HCT116 (cell line): ENCODE measurements around the gene NSMCE4A. TPM values are rescaled to one million over a fixed set of nuclear protein-coding genes. Genes with fewer than 3 reads are reported as not detected.
A peak's percentile ranks its signal among the peaks of the same experiment; 100 is the strongest.

Experiments used
- ATAC-seq: fragments of 200-7000 bp; cut with Tn5 transposase; 2 replicates; pipeline ENCODE4 v1.9.1; 2020; ENCODE audit warnings: mild to moderate bottlenecking, moderate library complexity
- BruUV-seq: library from RNA; stranded (reverse); fragments of 400-500 nt; replicated peaks from 2 replicates; lab custom pipeline; 2021; lab: Mats Ljungman, UMichigan
- CTCF ChIA-PET: fragments of 300-600 bp; sonication (Branson Sonifier 250); formaldehyde crosslinking; loops from one replicate; lab custom pipeline; 2021; ENCODE audit warnings: antibody characterized with exemption; lab: Charles Lee
- POLR2A ChIA-PET: fragments of 300-600, 350-600 bp; sonication (Branson Sonifier 250); formaldehyde crosslinking; loops from one replicate; lab custom pipeline; 2021; ENCODE audit warnings: antibody characterized with exemption; lab: Charles Lee
- RAD21 ChIA-PET, 2 experiments: fragments of 300-600 bp; sonication (Branson Sonifier 250); formaldehyde crosslinking; loops; one replicate each; lab custom pipeline; 2023; ENCODE audit warnings: low total read pairs in 2 of 2; ENCODE audit not compliant: uncharacterized antibody in 2 of 2, unreplicated experiment in 2 of 2, low non-redundant PET in 1 of 2; lab: Charles Lee
- DNase-seq: peaks from one replicate; pipeline ENCODE4 v3.0.0-alpha.2; 2010; ENCODE audit warnings: low read depth, low spot score
- H2AFZ ChIP-seq: fragments of 200-600 bp; shearing (Covaris generic), sonication (generic); 2 replicates; pipeline ENCODE4 v1.6.1; 2017; ENCODE audit warnings: low read depth, mixed run types, mixed read lengths, antibody characterized with exemption, low read length; ENCODE audit not compliant: poor library complexity, severe bottlenecking
- H3K27ac ChIP-seq: 2 replicates; pipeline ENCODE4 v1.5.1; 2012; ENCODE audit warnings: low read depth, low read length
- H3K27me3 ChIP-seq: fragments of 200-600 bp; sonication (generic); 2 replicates; pipeline ENCODE4 v1.6.1; 2016; ENCODE audit warnings: mixed run types, low read length, mixed read lengths; ENCODE audit not compliant: insufficient read depth
- H3K36me3 ChIP-seq, 2 experiments: fragments of 200-500 bp in 1 of 2; fragments of 200-600 bp in 1 of 2; sonication (Bioruptor generic) in 1 of 2; sonication (generic) in 1 of 2; 2 replicates each; pipeline versions ENCODE4 v1.5.1 to v1.6.1; 2014 to 2016; ENCODE audit warnings: low read length in 2 of 2, inconsistent platforms in 1 of 2, mixed read lengths in 1 of 2, mixed run types in 1 of 2; ENCODE audit not compliant: insufficient read depth in 2 of 2, control insufficient read depth in 1 of 2
- H3K4me1 ChIP-seq, 2 experiments: fragments of 200-600 bp in 1 of 2; sonication (generic) in 1 of 2; 2 replicates each; pipeline versions ENCODE4 v1.5.1 to v1.6.1; 2012 to 2017; ENCODE audit warnings: low read length in 2 of 2, inconsistent platforms in 1 of 2, mild to moderate bottlenecking in 1 of 2, mixed read lengths in 1 of 2, mixed run types in 1 of 2, moderate library complexity in 1 of 2; ENCODE audit not compliant: insufficient read depth in 2 of 2, control insufficient read depth in 1 of 2
- H3K4me2 ChIP-seq: fragments of 200-600 bp; sonication (generic); 2 replicates; pipeline ENCODE4 v1.6.1; 2017; ENCODE audit warnings: mixed run types, low read length, mixed read lengths
- H3K4me3 ChIP-seq, 2 experiments: fragments of 200-600 bp in 1 of 2; sonication (generic) in 1 of 2; replicated peaks in 1 of 2; 2 replicates each; pipeline ENCODE4 v1.5.1; 2011 to 2016; ENCODE audit warnings: low read length in 2 of 2, control low read depth in 1 of 2, low read depth in 1 of 2, mild to moderate bottlenecking in 1 of 2, mixed read lengths in 1 of 2, mixed run types in 1 of 2
- H3K79me2 ChIP-seq: fragments of 200-600 bp; sonication (generic); 2 replicates; pipeline ENCODE4 v1.6.1; 2017; ENCODE audit warnings: mild to moderate bottlenecking, mixed run types, low read length, moderate library complexity, mixed read lengths; ENCODE audit not compliant: insufficient read depth
- H3K9ac ChIP-seq: fragments of 200-600 bp; sonication (generic); 2 replicates; pipeline ENCODE4 v1.6.1; 2016; ENCODE audit warnings: low read length, mixed read lengths
- H3K9me2 ChIP-seq: fragments of 200-600 bp; sonication (generic), shearing (Covaris generic); 2 replicates; pipeline ENCODE4 v1.6.1; 2017; ENCODE audit warnings: mixed run types, mild to moderate bottlenecking, moderate library complexity; ENCODE audit not compliant: insufficient read depth
- H3K9me3 ChIP-seq, 2 experiments: fragments of 200-500 bp in 1 of 2; fragments of 200-600 bp in 1 of 2; sonication (Bioruptor generic) in 1 of 2; sonication (generic) in 1 of 2; 2 replicates each; pipeline ENCODE4 v1.6.1; 2014 to 2017; ENCODE audit warnings: low read length in 2 of 2, mixed read lengths in 2 of 2, inconsistent platforms in 1 of 2, low read depth in 1 of 2, mild to moderate bottlenecking in 1 of 2, mixed run types in 1 of 2, moderate library complexity in 1 of 2; ENCODE audit not compliant: control insufficient read depth in 1 of 2, insufficient read depth in 1 of 2
- H4K20me1 ChIP-seq: fragments of 200-600 bp; sonication (generic), shearing (Covaris generic); 2 replicates; pipeline ENCODE4 v1.6.1; 2017; ENCODE audit warnings: mixed run types, mild to moderate bottlenecking, moderate library complexity; ENCODE audit not compliant: insufficient read depth
- CBX3 ChIP-seq: IDR thresholded peaks from 2 replicates; pipeline ENCODE4 v1.6.1; 2012; ENCODE audit warnings: low read depth
- CEBPB ChIP-seq: IDR thresholded peaks from 2 replicates; pipeline ENCODE4 v1.6.1; 2012; ENCODE audit warnings: low read depth
- EGR1 ChIP-seq: IDR thresholded peaks from 2 replicates; pipeline ENCODE4 v1.6.1; 2012; ENCODE audit warnings: low read depth
- EZH2 ChIP-seq: fragments of 200-600 bp; sonication (generic); IDR thresholded peaks from 2 replicates; pipeline ENCODE4 v1.6.1; 2017; ENCODE audit warnings: antibody characterized with exemption, mixed run types
- EZH2phosphoT487 ChIP-seq: fragments of 200-600 bp; IDR thresholded peaks from 2 replicates; pipeline ENCODE4 v1.6.1; 2018; ENCODE audit warnings: antibody characterized with exemption, borderline replicate concordance
- FOSL1 ChIP-seq: IDR thresholded peaks from 2 replicates; pipeline ENCODE4 v1.6.1; 2012; ENCODE audit warnings: low read depth
- JUND ChIP-seq: IDR thresholded peaks from 2 replicates; pipeline ENCODE4 v1.6.1; 2012
- SRF ChIP-seq: IDR thresholded peaks from 2 replicates; pipeline ENCODE4 v1.6.1; 2012; ENCODE audit warnings: low read depth
- TCF7L2 ChIP-seq: IDR thresholded peaks from 2 replicates; pipeline ENCODE4 v1.7.0; 2011; ENCODE audit warnings: borderline replicate concordance, inconsistent platforms; ENCODE audit not compliant: insufficient read depth, insufficient read length; ENCODE audit errors: extremely low read depth
- ZFX ChIP-seq: fragments of 450-650 bp; IDR thresholded peaks from 2 replicates; pipeline ENCODE4 v1.6.1; 2017
- intact Hi-C: fragments of 100-400 bp; cut with micrococcal nuclease; formaldehyde crosslinking; loops from 2 replicates; pipeline ENCODE4 v1.10.0; 2022
- total RNA-seq: library from RNA; stranded (reverse); gene quantifications from one replicate; pipeline ENCODE4 v1.2.1, GENCODE V29; 2021; ENCODE audit not compliant: unreplicated experiment

Gene NSMCE4A
- total RNA-seq, 1 experiment from 2014 or later, result 70.6 TPM

- no peak overlapping the region for H2AFZ ChIP-seq
- ChIA-PET CTCF (no interaction called here), POLR2A (no interaction called here), RAD21 (no interaction called here)
- no peaks in the 10 kb centered on the region; a peak in 1 of 4 replicates for H3K4me1 ChIP-seq
- H3K4me2 ChIP-seq, result no peak overlapping the region
- H3K9me2 ChIP-seq, result no peaks in the 10 kb centered on the region
- H3K4me3 ChIP-seq, result no peak overlapping the region
- no peak for DNase-seq
- H3K9ac ChIP-seq, result no peak overlapping the region
- intact Hi-C loops, result no loop called here
- H3K79me2 ChIP-seq, result no peaks in the 10 kb centered on the region
- no peaks in the 10 kb centered on the region for H3K27me3 ChIP-seq
- H3K27ac ChIP-seq, result no peak overlapping the region
- no peak for ATAC-seq
- TSS peak; percentile 11 for BruUV-seq
- H3K36me3 ChIP-seq, result peaks cover 16 to 21% of the 10 kb centered on the region in 2 experiments; a peak in 3 of 4 replicates
- TF ChIP-seq SRF (no peak), EGR1 (no peak), EZH2 (no peak), JUND (no peak), CBX3 (no peak), CEBPB (no peak), TCF7L2 (no peak), FOSL1 (no peak), EZH2phosphoT487 (no peak), ZFX (no peak)
- no peaks in the 10 kb centered on the region for H3K9me3 ChIP-seq
- no peaks in the 10 kb centered on the region for H4K20me1 ChIP-seq
These were observed 15.3 kb downstream of the NSMCE4A start for GRCh38 chr10:121959671-121960070.

DNA sequence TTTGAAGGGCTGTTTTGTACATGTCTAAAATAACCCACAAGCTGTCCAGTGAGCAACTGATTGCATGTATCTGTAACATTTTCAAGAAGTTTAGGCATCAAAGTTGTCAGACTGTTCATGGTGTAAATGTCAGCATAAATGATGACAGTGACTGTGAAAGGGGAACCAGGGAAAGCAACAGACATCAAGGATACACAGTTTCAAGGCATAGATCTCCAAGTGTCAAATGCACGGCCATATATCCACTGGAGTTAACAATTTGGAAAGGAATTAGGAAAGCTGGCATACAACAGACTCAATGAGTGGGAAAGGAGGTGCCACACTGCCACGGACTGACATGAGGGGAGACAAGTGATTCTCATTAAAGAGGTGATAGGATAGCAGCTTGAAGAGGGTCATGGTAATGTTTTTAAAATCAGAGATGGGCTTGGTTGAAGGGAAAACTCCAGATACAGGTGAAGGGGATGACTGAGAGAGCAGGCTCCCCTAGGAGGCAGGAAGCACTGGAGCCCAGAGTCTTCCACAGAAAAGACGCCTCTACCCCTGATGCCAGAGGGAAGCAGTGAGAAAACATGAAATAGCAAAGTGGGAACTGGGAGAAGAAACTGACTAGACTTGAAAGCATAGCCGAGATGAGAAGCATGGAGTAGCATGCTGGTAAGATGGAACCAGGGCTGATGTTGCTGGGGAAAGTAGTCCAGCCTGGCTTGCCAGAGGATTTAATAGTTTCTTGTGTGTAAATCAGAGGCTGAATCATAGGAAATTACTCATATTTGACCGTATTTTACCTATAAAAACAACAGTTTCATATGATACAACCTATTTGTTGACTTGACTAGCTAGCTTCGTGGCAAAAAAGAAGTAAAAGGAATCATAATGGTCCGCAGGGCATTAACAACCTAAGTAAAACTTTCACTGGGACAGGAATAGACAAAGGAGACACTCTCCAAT lies 18.6 kb downstream of the NSMCE4A start:
- CTCF ChIA-PET, result no interaction called here
- Histone ChIP-seq H3K27me3 (no peaks in the 10 kb centered on the region), H3K9ac (no peak overlapping the region), H3K27ac (no peak overlapping the region), H3K9me2 (no peaks in the 10 kb centered on the region), H2AFZ (no peak overlapping the region), H3K4me3 (no peak overlapping the region), H3K36me3 (peaks cover 16 to 19% of the 10 kb centered on the region in 2 experiments; a peak in 3 of 4 replicates), H3K9me3 (no peaks in the 10 kb centered on the region), H3K4me1 (no peaks in the 10 kb centered on the region; a peak in 1 of 4 replicates), H4K20me1 (no peaks in the 10 kb centered on the region)
- POLR2A ChIA-PET, result no interaction called here
- RAD21 ChIA-PET, result no interaction called here
- BruUV-seq, result no TSS peak
- ATAC-seq, result no peak; the same call in 1 of the 2 replicates
- intact Hi-C loops, result no loop called here
- TF ChIP-seq FOSL1 (peak; percentile 21; the same call in 1 of the 2 replicates), ZFX (no peak)
- TF ChIP-seq, all 23 proteins: peak for 1
- DNase-seq, result no peak
- Histone ChIP-seq H3K79me2 (no peaks in the 10 kb centered on the region), H3K4me2 (no peak overlapping the region)
